Activated B cell treated with CpG ODN at 0.5 μM for 24 hours (primary cell): ENCODE measurements around the gene CENPP. TPM values are rescaled to one million over a fixed set of nuclear protein-coding genes. Genes with fewer than 3 reads are reported as not detected.

Source experiments
- ATAC-seq: fragments of 200-7000 bp; cut with Tn5 transposase; one replicate; pipeline ENCODE4 v1.10.0; 2021; ENCODE audit warnings: low read depth, mild to moderate bottlenecking, moderate library complexity
- CTCF ChIA-PET: fragments of 350-600 bp; sonication (Branson Sonifier 250); formaldehyde crosslinking; loops from one replicate; lab custom pipeline; 2021; ENCODE audit warnings: antibody characterized with exemption; lab: Charles Lee
- POLR2A ChIA-PET: fragments of 350-600 bp; sonication (Branson Sonifier 250); formaldehyde crosslinking; loops from one replicate; lab custom pipeline; 2021; ENCODE audit warnings: antibody characterized with exemption; lab: Charles Lee
- DNase-seq: peaks from one replicate; pipeline ENCODE4 v3.0.0; 2022
- H3K27ac Mint-ChIP-seq: one replicate; pipeline ENCODE4 v1.8.0; 2020; ENCODE audit warnings: mixed read lengths
- H3K27me3 Mint-ChIP-seq: one replicate; pipeline ENCODE4 v1.8.0; 2021; ENCODE audit warnings: mixed read lengths
- H3K36me3 Mint-ChIP-seq: one replicate; pipeline ENCODE4 v1.8.0; 2021; ENCODE audit warnings: low read depth, mixed read lengths
- H3K4me1 Mint-ChIP-seq: one replicate; pipeline ENCODE4 v1.8.0; 2021; ENCODE audit warnings: mixed read lengths
- H3K4me3 Mint-ChIP-seq: one replicate; pipeline ENCODE4 v1.8.0; 2020; ENCODE audit warnings: mild to moderate bottlenecking, mixed read lengths
- H3K9me3 Mint-ChIP-seq: one replicate; pipeline ENCODE4 v1.8.0; 2020; ENCODE audit warnings: mixed read lengths
- intact Hi-C: fragments of 100-400 bp; cut with micrococcal nuclease; formaldehyde crosslinking; loops from one replicate; pipeline ENCODE4 v1.15.1; 2024
- total RNA-seq: library from RNA; stranded (reverse); gene quantifications from 2 replicates; pipeline ENCODE4 v1.2.3, GENCODE V29; 2022
- TF ChIP-seq, protein P1 (sequence below): fragments of 200-600 bp; IDR thresholded peaks from one replicate; pipeline ENCODE4 v1.8.0; 2022; ENCODE audit warnings: antibody characterized with exemption, mild to moderate bottlenecking

CENPP gene
- total RNA-seq, 1 donor from 2014 or later = 5.7 TPM

DNA sequence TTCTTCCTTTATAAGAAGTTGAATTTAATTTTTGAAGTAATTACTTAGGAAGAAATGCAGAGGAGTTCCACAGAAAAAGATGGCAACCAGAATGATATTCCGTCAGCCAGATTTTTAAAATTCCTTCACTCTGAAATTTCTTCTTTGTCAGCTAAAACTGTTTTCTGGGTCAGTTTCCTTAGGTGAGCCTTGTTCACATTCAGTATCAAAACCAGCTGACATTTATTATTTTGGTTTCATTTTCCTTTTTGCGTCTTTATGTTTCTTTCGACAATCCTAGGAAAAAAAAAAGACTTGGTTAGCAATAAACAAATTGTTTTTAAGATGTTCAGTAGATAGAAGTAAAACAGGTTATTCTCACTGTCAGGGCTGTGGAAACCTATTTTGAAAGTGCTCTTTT lies 28.1 kb upstream of the CENPP start:
- H3K4me1 Mint-ChIP-seq = peaks cover 58% of the 10 kb centered on the region
- no peaks in the 10 kb centered on the region for H3K27me3 Mint-ChIP-seq
- ATAC-seq (no peak), DNase-seq (no peak)
- peak overlapping the region; percentile 50 for H3K27ac Mint-ChIP-seq
- POLR2A ChIA-PET = interaction anchor here (0.6 to 1.2 kb wide), 3 partner anchors 16 to 28 kb away, joined by 3 to 5 read pairs (median 3); partner anchors contain the start of gene CENPP
- peaks cover 63% of the 10 kb centered on the region for H3K36me3 Mint-ChIP-seq
- H3K9me3 Mint-ChIP-seq = no peaks in the 10 kb centered on the region
- CTCF ChIA-PET = no interaction called here
- no peak overlapping the region for H3K4me3 Mint-ChIP-seq
- intact Hi-C loops = no loop called here
- TF ChIP-seq, protein P1, sequence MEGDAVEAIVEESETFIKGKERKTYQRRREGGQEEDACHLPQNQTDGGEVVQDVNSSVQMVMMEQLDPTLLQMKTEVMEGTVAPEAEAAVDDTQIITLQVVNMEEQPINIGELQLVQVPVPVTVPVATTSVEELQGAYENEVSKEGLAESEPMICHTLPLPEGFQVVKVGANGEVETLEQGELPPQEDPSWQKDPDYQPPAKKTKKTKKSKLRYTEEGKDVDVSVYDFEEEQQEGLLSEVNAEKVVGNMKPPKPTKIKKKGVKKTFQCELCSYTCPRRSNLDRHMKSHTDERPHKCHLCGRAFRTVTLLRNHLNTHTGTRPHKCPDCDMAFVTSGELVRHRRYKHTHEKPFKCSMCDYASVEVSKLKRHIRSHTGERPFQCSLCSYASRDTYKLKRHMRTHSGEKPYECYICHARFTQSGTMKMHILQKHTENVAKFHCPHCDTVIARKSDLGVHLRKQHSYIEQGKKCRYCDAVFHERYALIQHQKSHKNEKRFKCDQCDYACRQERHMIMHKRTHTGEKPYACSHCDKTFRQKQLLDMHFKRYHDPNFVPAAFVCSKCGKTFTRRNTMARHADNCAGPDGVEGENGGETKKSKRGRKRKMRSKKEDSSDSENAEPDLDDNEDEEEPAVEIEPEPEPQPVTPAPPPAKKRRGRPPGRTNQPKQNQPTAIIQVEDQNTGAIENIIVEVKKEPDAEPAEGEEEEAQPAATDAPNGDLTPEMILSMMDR = no peak

DNA sequence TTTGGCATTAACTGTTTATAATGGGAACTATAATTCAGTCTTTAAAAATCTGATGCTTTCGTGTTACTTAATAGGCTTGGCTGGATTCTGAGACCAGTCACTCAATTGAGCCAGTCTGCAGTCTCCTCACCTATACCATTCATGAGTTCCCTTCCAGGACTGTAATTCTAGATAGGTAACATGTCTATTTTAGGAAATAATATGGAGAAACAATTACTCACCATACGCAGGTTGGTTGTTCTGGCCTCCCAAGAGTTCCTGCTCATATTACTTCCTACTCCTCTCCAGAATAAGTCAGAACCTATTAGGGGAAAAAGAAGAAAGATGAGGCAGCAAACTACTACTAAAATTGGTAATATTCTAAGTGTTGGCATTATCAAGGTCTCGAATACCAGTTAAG lies 27.7 kb upstream of the CENPP start:
- Mint-ChIP-seq H3K4me1 (peaks cover 54% of the 10 kb centered on the region), H3K27me3 (no peaks in the 10 kb centered on the region), H3K27ac (peak overlapping the region; percentile 50), H3K36me3 (peaks cover 63% of the 10 kb centered on the region), H3K4me3 (no peak overlapping the region), H3K9me3 (no peaks in the 10 kb centered on the region)
- ATAC-seq (no peak), DNase-seq (no peak)
- CTCF ChIA-PET = no interaction called here
- POLR2A ChIA-PET = interaction anchor here (2.2 kb wide), 1 partner anchor 28 kb away, joined by 11 read pairs; the partner anchor contains the start of genes CENPP and NOL8
- TF ChIP-seq, protein P1 = no peak
- intact Hi-C loops = no loop called here

DNA sequence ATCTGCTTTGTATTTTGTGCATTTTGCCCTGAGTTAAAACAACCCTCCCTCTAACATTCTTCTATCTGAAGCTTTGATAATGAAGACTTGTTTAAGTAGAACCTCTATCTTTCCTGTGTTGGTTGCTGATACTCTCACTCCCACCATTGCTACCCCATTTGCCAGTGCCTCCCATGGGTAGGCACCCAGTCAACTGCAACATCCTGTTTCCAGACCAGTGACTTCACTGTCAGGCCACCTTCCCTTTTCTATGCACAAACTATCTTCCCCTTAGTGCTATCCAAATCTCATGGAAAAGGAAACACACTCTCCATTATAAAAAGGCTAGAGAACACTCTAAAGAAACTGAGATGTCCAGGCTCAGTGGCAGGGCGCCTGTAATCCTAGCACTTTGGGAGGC lies 26.6 kb upstream of the CENPP start:
- no peaks in the 10 kb centered on the region for H3K9me3 Mint-ChIP-seq
- DNase-seq = no peak
- CTCF ChIA-PET = no interaction called here
- TF ChIP-seq, protein P1 = no peak
- peaks cover 47% of the 10 kb centered on the region for H3K4me1 Mint-ChIP-seq
- POLR2A ChIA-PET = interaction anchor here (2.2 kb wide), 1 partner anchor 27 kb away, joined by 11 read pairs; the partner anchor contains the start of genes CENPP and NOL8
- H3K36me3 Mint-ChIP-seq = peaks cover 64% of the 10 kb centered on the region
- H3K27ac Mint-ChIP-seq = peak overlapping the region; percentile 72
- no peaks in the 10 kb centered on the region for H3K27me3 Mint-ChIP-seq
- intact Hi-C loops = no loop called here
- ATAC-seq = peak; percentile 85
- peak overlapping the region; percentile 36 for H3K4me3 Mint-ChIP-seq

DNA sequence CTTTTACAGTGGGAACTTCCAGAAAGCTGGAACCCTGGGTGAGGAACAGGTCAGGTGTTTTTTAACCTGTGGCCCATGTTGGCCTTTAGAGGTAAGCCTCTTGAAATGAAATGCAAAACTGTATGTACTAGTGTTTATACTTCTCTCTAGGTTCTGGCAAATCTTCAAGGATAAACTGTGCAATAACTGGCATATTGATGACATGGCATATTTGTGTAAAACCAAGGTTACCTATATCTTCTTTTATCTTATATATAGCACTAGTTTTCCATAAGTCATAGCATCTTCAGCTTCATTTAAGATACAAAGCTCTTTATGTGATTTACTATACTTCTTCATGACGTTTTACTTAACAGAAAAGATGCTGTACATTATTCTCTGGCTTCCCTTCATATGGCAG lies 24.8 kb upstream of the CENPP start:
- no peak for DNase-seq
- Mint-ChIP-seq H3K4me3 (no peak overlapping the region), H3K36me3 (peaks cover 78% of the 10 kb centered on the region), H3K9me3 (no peaks in the 10 kb centered on the region), H3K27me3 (no peaks in the 10 kb centered on the region), H3K27ac (peak overlapping the region; percentile 30), H3K4me1 (peaks cover 33% of the 10 kb centered on the region)
- no peak for ATAC-seq
- ChIA-PET CTCF (no interaction called here), POLR2A (no interaction called here)
- TF ChIP-seq, protein P1 = no peak
- intact Hi-C loops = no loop called here

DNA sequence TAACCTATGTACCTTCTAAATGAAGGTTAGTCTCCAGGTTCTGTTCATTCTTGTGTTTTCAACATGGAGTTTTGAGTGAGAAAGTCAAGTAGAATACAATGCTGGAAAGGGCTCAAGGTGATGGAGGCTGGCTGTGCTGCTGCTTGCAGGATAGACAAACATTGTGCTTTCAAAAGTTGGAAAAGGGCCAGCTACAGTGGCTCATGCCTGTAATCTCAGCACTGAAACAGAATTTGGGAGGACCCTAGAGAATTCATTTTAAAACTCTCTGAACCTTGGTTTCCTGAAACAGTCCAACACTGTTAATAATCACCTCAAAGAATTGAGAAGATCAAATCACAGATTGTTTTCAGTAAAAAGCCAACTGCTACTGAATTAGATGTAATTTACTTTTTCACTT lies 16.9 kb upstream of the CENPP start:
- no peak overlapping the region for H3K27ac Mint-ChIP-seq
- CTCF ChIA-PET = no interaction called here
- no peak for DNase-seq
- peaks cover 13% of the 10 kb centered on the region for H3K4me1 Mint-ChIP-seq
- no peak overlapping the region for H3K4me3 Mint-ChIP-seq
- H3K36me3 Mint-ChIP-seq = peaks cover 82% of the 10 kb centered on the region
- TF ChIP-seq, protein P1 = no peak
- intact Hi-C loops = no loop called here
- ATAC-seq = no peak
- H3K9me3 Mint-ChIP-seq = no peaks in the 10 kb centered on the region
- POLR2A ChIA-PET = interaction anchor here (0.5 kb wide), 1 partner anchor 500 kb away, joined by 5 read pairs; no protein-coding TSS in a partner anchor
- no peaks in the 10 kb centered on the region for H3K27me3 Mint-ChIP-seq
